ENCODE results near the gene TRIM38.

DNA sequence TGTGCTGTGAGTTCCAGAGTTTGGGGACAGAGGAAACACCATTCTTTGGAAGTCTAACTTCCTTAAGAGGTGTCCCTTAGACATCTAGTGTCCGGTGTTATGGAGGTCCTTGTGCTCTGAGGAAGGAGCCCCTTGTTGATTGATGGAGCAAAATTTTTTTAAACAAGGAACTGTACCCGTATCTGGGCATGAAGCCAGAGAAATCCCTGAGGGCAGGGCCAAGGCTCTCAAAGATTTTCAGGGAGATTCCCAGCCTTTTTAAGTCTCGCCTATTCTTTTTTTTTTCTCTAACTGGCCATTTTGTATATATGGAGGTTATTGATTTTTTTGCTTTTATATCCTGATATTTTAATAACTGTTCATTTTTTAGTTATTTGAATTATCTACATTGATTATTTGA lies 45.9 kb downstream of the TRIM38 start:
- TF ChIP-seq, protein P1, sequence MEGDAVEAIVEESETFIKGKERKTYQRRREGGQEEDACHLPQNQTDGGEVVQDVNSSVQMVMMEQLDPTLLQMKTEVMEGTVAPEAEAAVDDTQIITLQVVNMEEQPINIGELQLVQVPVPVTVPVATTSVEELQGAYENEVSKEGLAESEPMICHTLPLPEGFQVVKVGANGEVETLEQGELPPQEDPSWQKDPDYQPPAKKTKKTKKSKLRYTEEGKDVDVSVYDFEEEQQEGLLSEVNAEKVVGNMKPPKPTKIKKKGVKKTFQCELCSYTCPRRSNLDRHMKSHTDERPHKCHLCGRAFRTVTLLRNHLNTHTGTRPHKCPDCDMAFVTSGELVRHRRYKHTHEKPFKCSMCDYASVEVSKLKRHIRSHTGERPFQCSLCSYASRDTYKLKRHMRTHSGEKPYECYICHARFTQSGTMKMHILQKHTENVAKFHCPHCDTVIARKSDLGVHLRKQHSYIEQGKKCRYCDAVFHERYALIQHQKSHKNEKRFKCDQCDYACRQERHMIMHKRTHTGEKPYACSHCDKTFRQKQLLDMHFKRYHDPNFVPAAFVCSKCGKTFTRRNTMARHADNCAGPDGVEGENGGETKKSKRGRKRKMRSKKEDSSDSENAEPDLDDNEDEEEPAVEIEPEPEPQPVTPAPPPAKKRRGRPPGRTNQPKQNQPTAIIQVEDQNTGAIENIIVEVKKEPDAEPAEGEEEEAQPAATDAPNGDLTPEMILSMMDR (IDR thresholded peaks at IDR 0.05; ENCODE audit: extremely low read depth in 1 of 2, insufficient read depth in 1 of 2, low read depth in 1 of 2, low read length in 2 of 2): no peak
- TF ChIP-seq POLR2A (IDR thresholded peaks at IDR 0.05; ENCODE audit: low read depth, low read length): no peak
- TF ChIP-seq EZH2 (IDR thresholded peaks at IDR 0.05; ENCODE audit: borderline replicate concordance, low read depth, low read length, severe bottlenecking): no peak
- TF ChIP-seq FOS (IDR thresholded peaks at IDR 0.05; ENCODE audit: borderline replicate concordance, insufficient read depth, low read length): no peak
- TF ChIP-seq, protein P2, sequence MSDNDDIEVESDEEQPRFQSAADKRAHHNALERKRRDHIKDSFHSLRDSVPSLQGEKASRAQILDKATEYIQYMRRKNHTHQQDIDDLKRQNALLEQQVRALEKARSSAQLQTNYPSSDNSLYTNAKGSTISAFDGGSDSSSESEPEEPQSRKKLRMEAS (IDR thresholded peaks at IDR 0.05; ENCODE audit: insufficient read depth, insufficient read length): no peak
- TF ChIP-seq MYC (IDR thresholded peaks at IDR 0.05; ENCODE audit: low read depth, low read length): no peak
- TF ChIP-seq POLR2AphosphoS5 (IDR thresholded peaks at IDR 0.05; ENCODE audit: insufficient read depth, low read depth, low read length): no peak

Measured in endothelial cell of umbilical vein (primary cell).